OCI-LY1 (cell line): ENCODE results near the gene TANGO6.

ENCODE experiments used
- H2AFZ ChIP-seq: fragments of 200-600 bp; sonication (generic), shearing (Covaris generic); 2 replicates; pipeline ENCODE4 v1.6.0; 2014; ENCODE audit warnings: antibody characterized with exemption, mild to moderate bottlenecking, low read length
- H3F3A ChIP-seq: fragments of 200-600 bp; sonication (generic), shearing (Covaris generic); 2 replicates; pipeline ENCODE4 v1.6.0; 2014; ENCODE audit warnings: mild to moderate bottlenecking, antibody characterized with exemption, low read length, moderate library complexity; ENCODE audit not compliant: insufficient read depth
- H3K27ac ChIP-seq: fragments of 200-600 bp; sonication (generic); 2 replicates; pipeline ENCODE4 v1.5.1; 2014; ENCODE audit warnings: low read length, mixed run types, mild to moderate bottlenecking, low read depth; ENCODE audit not compliant: poor library complexity, severe bottlenecking
- H3K27me3 ChIP-seq: fragments of 200-600 bp; sonication (generic); 2 replicates; pipeline ENCODE4 v1.6.0; 2014; ENCODE audit warnings: antibody characterized with exemption, mild to moderate bottlenecking, low read length, moderate library complexity; ENCODE audit not compliant: insufficient read depth
- H3K36me3 ChIP-seq: fragments of 200-600 bp; sonication (generic); 2 replicates; pipeline ENCODE4 v1.6.1; 2014; ENCODE audit warnings: mild to moderate bottlenecking, antibody characterized with exemption, low read length, moderate library complexity, mixed read lengths; ENCODE audit not compliant: insufficient read depth
- H3K4me1 ChIP-seq: fragments of 200-600 bp; sonication (generic); 2 replicates; pipeline ENCODE4 v1.5.1; 2014; ENCODE audit warnings: mild to moderate bottlenecking, low read length, moderate library complexity; ENCODE audit not compliant: insufficient read depth, severe bottlenecking
- H3K4me2 ChIP-seq: fragments of 200-600 bp; sonication (generic), shearing (Covaris generic); 2 replicates; pipeline ENCODE4 v1.6.1; 2014; ENCODE audit warnings: low read length
- H3K4me3 ChIP-seq: fragments of 200-600 bp; sonication (generic); 2 replicates; pipeline ENCODE4 v1.5.1; 2014; ENCODE audit warnings: low read length, low read depth, mild to moderate bottlenecking, mixed read lengths; ENCODE audit not compliant: poor library complexity, severe bottlenecking
- H3K79me2 ChIP-seq: fragments of 200-600 bp; shearing (Covaris generic); 2 replicates; pipeline ENCODE4 v1.6.1; 2016; ENCODE audit warnings: mixed run types, low read length, mixed read lengths; ENCODE audit not compliant: insufficient read depth
- H3K9ac ChIP-seq: fragments of 200-600 bp; sonication (generic), shearing (Covaris generic); 2 replicates; pipeline ENCODE4 v1.6.1; 2014; ENCODE audit warnings: mild to moderate bottlenecking, low read length, mixed read lengths
- H3K9me2 ChIP-seq: fragments of 200-600 bp; sonication (generic), shearing (Covaris generic); 2 replicates; pipeline ENCODE4 v1.6.1; 2014; ENCODE audit warnings: low read depth, mild to moderate bottlenecking, low read length, mixed read lengths
- H3K9me3 ChIP-seq: fragments of 200-600 bp; shearing (Covaris generic); 2 replicates; pipeline ENCODE4 v1.6.1; 2014; ENCODE audit warnings: low read length, mixed read lengths
- H4K20me1 ChIP-seq: fragments of 200-600 bp; sonication (generic), shearing (Covaris generic); 2 replicates; pipeline ENCODE4 v1.6.0; 2016; ENCODE audit warnings: mild to moderate bottlenecking, low read length; ENCODE audit not compliant: insufficient read depth
- EZH2 ChIP-seq: fragments of 200-600 bp; sonication (generic), shearing (Covaris generic); IDR thresholded peaks from 2 replicates; pipeline ENCODE4 v1.8.0; 2017; ENCODE audit warnings: borderline replicate concordance, mixed run types, mild to moderate bottlenecking, antibody characterized with exemption, low read length, moderate library complexity, mixed read lengths
- TF ChIP-seq, protein P1 (sequence below): fragments of 200-600 bp; sonication (generic), shearing (Covaris generic); IDR thresholded peaks from 2 replicates; pipeline ENCODE4 v1.5.1; 2017; ENCODE audit warnings: mild to moderate bottlenecking, antibody characterized with exemption, low read length, moderate library complexity, mixed read lengths

Gene TANGO6

DNA sequence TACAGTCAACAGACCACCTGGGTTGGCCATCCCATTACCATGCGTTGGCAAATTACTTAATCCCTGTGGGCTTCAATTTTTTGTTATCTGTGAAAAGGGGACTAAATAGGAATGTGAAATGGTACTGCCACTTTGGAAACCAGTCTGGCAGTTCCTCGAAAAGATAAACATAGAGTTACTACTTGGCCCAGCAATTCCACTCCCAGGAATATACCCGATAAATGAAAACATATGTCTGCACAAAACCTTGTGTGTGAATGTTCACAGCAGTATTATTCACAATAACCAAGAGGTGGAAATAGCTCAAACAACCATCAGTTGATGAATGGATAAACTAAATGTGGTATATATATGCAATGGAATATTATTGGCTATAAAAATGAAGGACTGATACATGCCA lies 87.9 kb downstream of the TANGO6 start:
- Histone ChIP-seq H2AFZ (no peak overlapping the region), H3K27me3 (no peaks in the 10 kb centered on the region), H3F3A (no peaks in the 10 kb centered on the region), H3K27ac (no peak overlapping the region), H3K79me2 (no peaks in the 10 kb centered on the region), H3K4me1 (no peaks in the 10 kb centered on the region), H3K4me2 (no peak overlapping the region), H3K36me3 (peaks cover 39% of the 10 kb centered on the region), H3K9me2 (no peaks in the 10 kb centered on the region), H3K4me3 (no peak overlapping the region), H4K20me1 (no peaks in the 10 kb centered on the region), H3K9ac (no peak overlapping the region), H3K9me3 (no peaks in the 10 kb centered on the region)
- no peak for TF ChIP-seq EZH2
- TF ChIP-seq, protein P1, sequence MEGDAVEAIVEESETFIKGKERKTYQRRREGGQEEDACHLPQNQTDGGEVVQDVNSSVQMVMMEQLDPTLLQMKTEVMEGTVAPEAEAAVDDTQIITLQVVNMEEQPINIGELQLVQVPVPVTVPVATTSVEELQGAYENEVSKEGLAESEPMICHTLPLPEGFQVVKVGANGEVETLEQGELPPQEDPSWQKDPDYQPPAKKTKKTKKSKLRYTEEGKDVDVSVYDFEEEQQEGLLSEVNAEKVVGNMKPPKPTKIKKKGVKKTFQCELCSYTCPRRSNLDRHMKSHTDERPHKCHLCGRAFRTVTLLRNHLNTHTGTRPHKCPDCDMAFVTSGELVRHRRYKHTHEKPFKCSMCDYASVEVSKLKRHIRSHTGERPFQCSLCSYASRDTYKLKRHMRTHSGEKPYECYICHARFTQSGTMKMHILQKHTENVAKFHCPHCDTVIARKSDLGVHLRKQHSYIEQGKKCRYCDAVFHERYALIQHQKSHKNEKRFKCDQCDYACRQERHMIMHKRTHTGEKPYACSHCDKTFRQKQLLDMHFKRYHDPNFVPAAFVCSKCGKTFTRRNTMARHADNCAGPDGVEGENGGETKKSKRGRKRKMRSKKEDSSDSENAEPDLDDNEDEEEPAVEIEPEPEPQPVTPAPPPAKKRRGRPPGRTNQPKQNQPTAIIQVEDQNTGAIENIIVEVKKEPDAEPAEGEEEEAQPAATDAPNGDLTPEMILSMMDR: no peak

DNA sequence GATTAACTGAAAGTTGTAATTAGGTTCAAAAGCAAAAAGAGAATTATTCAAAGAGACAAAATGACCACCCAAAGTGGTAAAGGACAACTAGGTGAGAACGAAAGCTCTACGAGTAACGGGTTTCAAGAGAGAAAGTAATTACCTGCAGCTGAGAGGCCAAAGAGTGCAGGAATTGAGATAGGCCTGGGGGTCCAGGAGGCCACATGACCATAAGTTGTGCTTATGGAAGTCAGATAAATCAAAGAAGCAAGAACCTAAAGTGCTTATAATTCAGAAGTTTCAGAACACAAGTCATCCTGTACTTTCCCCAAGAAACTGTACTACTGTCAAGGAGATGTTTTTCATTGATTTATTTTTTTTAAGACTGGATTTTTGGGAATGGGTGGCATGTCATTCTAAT lies 91.1 kb downstream of the TANGO6 start:
- Histone ChIP-seq H3K4me2 (no peak overlapping the region), H3K9me2 (no peaks in the 10 kb centered on the region), H3K4me3 (no peak overlapping the region), H2AFZ (no peak overlapping the region), H3K27ac (no peak overlapping the region), H3K9me3 (no peaks in the 10 kb centered on the region), H3K27me3 (no peaks in the 10 kb centered on the region), H3F3A (no peaks in the 10 kb centered on the region), H3K4me1 (no peaks in the 10 kb centered on the region), H3K36me3 (peaks cover 22% of the 10 kb centered on the region), H4K20me1 (no peaks in the 10 kb centered on the region), H3K79me2 (no peaks in the 10 kb centered on the region), H3K9ac (no peak overlapping the region)
- TF ChIP-seq, protein P1: no peak
- TF ChIP-seq EZH2: no peak

DNA sequence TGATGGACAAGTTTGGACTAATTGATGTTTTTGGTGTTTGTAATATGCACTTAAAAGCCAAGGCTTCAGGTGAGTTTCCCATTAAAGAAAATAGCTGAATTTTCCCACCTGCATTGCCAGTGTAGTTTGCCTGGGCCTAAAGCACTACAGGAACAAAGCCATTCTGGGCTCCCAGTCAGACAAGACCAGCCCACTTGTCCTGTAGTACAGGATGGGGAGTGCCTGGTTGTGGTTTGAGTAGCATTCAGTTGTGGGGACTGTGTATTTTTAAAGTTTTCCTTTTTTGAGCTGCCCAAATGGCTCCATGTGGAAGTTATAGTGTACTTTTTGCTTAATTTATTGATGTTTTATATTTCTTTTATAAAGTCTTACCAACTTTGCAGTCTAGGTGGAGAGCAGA lies 91.7 kb downstream of the TANGO6 start:
- H4K20me1 ChIP-seq: no peaks in the 10 kb centered on the region
- H2AFZ ChIP-seq: no peak overlapping the region
- no peaks in the 10 kb centered on the region for H3K9me2 ChIP-seq
- H3K27ac ChIP-seq: no peak overlapping the region
- H3K9ac ChIP-seq: no peak overlapping the region
- no peaks in the 10 kb centered on the region for H3K27me3 ChIP-seq
- peaks cover 15% of the 10 kb centered on the region for H3K36me3 ChIP-seq
- no peaks in the 10 kb centered on the region for H3F3A ChIP-seq
- no peak overlapping the region for H3K4me3 ChIP-seq
- no peaks in the 10 kb centered on the region for H3K9me3 ChIP-seq
- H3K4me2 ChIP-seq: no peak overlapping the region
- H3K79me2 ChIP-seq: no peaks in the 10 kb centered on the region
- TF ChIP-seq EZH2: no peak
- TF ChIP-seq, protein P1: no peak
- no peaks in the 10 kb centered on the region for H3K4me1 ChIP-seq
